ENCODE results near the gene BLZF1. TPM values are rescaled to one million over a fixed set of nuclear protein-coding genes. Genes with fewer than 3 reads are reported as not detected.
"Not testable (repeated sequence)": the region's sequence is repeated elsewhere in the genome, so short reads cannot be mapped to it uniquely, and the experiment has no call there.

Gene BLZF1
- total and polyA plus RNA-seq, 5 donors from 2014 or later = 15.1 to 24.4 (median 17.3) TPM

DNA sequence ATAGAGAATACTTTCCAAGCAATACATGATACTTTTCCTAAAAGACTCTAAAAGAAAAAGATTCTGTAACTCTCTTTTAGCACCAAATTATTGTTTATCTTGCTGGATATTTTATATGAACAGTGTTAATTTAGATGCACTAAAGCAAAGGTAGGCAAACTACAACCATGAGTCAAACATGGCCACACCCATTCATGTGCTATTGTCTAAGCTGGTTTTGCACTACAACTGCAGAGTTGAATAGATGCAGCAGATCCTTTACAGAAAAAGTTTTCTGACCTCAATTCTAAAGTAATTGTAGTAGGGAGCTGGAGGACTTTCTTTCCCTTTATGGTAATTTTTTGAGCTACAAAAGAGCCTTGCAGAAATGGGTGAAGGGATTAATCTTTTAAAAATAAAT, 19.4 kb downstream of the BLZF1 start:
- Histone ChIP-seq H3K4me3 (ENCODE audit: low read depth, low read length) (no peak overlapping the region), H3K27me3 (ENCODE audit: control insufficient read depth, insufficient read depth, low read length) (no peaks in the 10 kb centered on the region), H3K27ac (ENCODE audit: insufficient read depth, low read length, poor library complexity, severe bottlenecking) (no peak overlapping the region), H3K4me1 (ENCODE audit: control insufficient read depth, insufficient read depth, low read length, poor library complexity, severe bottlenecking) (no peaks in the 10 kb centered on the region), H3K9me3 (ENCODE audit: control insufficient read depth in 2 of 2, low read length in 2 of 2) (no peaks in the 10 kb centered on the region), H3K36me3 (ENCODE audit: control insufficient read depth, insufficient read depth, low read length) (peaks cover 75% of the 10 kb centered on the region)
- H3K27me3 Mint-ChIP-seq = no peaks in the 10 kb centered on the region
- peaks cover 46% of the 10 kb centered on the region for H3K36me3 Mint-ChIP-seq
- no peak overlapping the region for H3K27ac Mint-ChIP-seq
- DNase-seq (no peak), ATAC-seq (ENCODE audit: low read depth in 2 of 2) (no peak)
- peaks cover 0 to 1% (median 0%) of the 10 kb centered on the region in 7 donors for H3K9me3 Mint-ChIP-seq
- no peak overlapping the region for H3K4me3 Mint-ChIP-seq
- H3K4me1 Mint-ChIP-seq = peaks cover 7 to 17% (median 11%) of the 10 kb centered on the region in 4 donors

DNA sequence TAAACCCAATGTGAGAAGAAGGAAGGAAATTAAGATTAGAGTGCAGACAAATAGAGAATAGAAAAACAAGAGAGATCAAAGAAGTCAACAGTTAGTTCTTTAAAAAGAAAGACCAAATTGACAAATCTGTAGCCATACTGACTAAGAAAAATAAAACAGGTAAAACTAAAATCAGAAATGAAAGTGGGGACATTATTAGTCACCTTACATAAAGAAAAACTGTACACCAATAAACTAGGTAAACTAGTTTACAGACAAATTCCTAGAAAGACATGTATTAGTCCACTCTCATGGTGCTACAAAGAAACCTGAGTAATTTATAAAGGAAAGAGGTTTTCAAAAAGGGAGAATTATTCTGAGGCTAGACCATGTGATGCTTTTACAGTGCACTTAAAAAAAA, 22.3 kb downstream of the BLZF1 start:
- Mint-ChIP-seq H3K27ac (no peak overlapping the region), H3K36me3 (peaks cover 62% of the 10 kb centered on the region)
- no peak for ATAC-seq (ENCODE audit: low read depth in 2 of 2)

GRCh38 chr1:169392406-169392805, 24.4 kb downstream of the BLZF1 start:
- Mint-ChIP-seq H3K4me1 (peaks cover 7 to 17% (median 11%) of the 10 kb centered on the region in 4 donors), H3K36me3 (peaks cover 52% of the 10 kb centered on the region), H3K27me3 (no peaks in the 10 kb centered on the region), H3K9me3 (peaks cover 0 to 1% (median 0%) of the 10 kb centered on the region in 7 donors), H3K4me3 (no peak overlapping the region), H3K27ac (no peak overlapping the region)
- Histone ChIP-seq H3K27ac (ENCODE audit: insufficient read depth, low read length, poor library complexity, severe bottlenecking) (no peak overlapping the region), H3K4me1 (ENCODE audit: control insufficient read depth, insufficient read depth, low read length, poor library complexity, severe bottlenecking) (no peaks in the 10 kb centered on the region), H3K27me3 (ENCODE audit: control insufficient read depth, insufficient read depth, low read length) (no peaks in the 10 kb centered on the region), H3K4me3 (ENCODE audit: low read depth, low read length) (no peak overlapping the region), H3K9me3 (ENCODE audit: control insufficient read depth in 2 of 2, low read length in 2 of 2) (no peaks in the 10 kb centered on the region), H3K36me3 (ENCODE audit: control insufficient read depth, insufficient read depth, low read length) (peaks cover 48% of the 10 kb centered on the region)
- ATAC-seq (ENCODE audit: low read depth in 2 of 2) (no peak), DNase-seq (no peak)

More for the DNA sequence above, 22.3 kb downstream of the BLZF1 start:
- peak in 1 of 3 donors; percentile 54 for DNase-seq
- H3K4me1 ChIP-seq (ENCODE audit: control insufficient read depth, insufficient read depth, low read length, poor library complexity, severe bottlenecking) = no peaks in the 10 kb centered on the region
- peaks cover 66% of the 10 kb centered on the region for H3K36me3 ChIP-seq (ENCODE audit: control insufficient read depth, insufficient read depth, low read length)
- Mint-ChIP-seq H3K9me3 (peaks cover 0 to 1% (median 0%) of the 10 kb centered on the region in 7 donors), H3K4me1 (peaks cover 7 to 17% (median 12%) of the 10 kb centered on the region in 4 donors), H3K4me3 (peak overlapping the region in 1 of 4 donors; percentile 63), H3K27me3 (no peaks in the 10 kb centered on the region)
- no peak overlapping the region for H3K4me3 ChIP-seq (ENCODE audit: low read depth, low read length)
- no peaks in the 10 kb centered on the region for H3K9me3 ChIP-seq (ENCODE audit: control insufficient read depth in 2 of 2, low read length in 2 of 2)
- H3K27ac ChIP-seq (ENCODE audit: insufficient read depth, low read length, poor library complexity, severe bottlenecking) = peak overlapping the region; percentile 23
- H3K27me3 ChIP-seq (ENCODE audit: control insufficient read depth, insufficient read depth, low read length) = no peaks in the 10 kb centered on the region

DNA sequence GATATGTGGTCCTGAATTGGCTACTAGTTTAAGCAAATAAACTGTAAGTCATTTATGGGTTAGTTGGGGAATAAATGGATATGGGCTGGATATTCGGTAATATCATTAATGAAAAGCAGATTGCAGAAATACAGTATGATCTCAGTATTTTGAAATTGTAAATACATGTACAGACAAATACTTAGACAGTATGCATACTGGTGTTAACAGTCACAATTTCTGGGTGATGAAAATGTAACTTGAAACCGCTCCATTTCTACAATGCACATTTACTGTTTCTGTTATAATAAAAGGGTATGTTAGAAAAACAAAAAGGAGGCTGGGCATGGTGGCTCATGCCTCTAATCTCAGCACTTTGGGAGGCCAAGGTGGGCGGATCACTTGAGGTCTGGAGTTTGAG, 28.0 kb downstream of the BLZF1 start:
- H3K4me1 ChIP-seq (ENCODE audit: control insufficient read depth, insufficient read depth, low read length, poor library complexity, severe bottlenecking) = no peaks in the 10 kb centered on the region
- no peaks in the 10 kb centered on the region for H3K9me3 ChIP-seq (ENCODE audit: control insufficient read depth in 2 of 2, low read length in 2 of 2)
- DNase-seq (no peak), ATAC-seq (ENCODE audit: low read depth in 2 of 2) (no peak)
- no peak overlapping the region for H3K27ac ChIP-seq (ENCODE audit: insufficient read depth, low read length, poor library complexity, severe bottlenecking)
- Mint-ChIP-seq H3K36me3 (peaks cover 39% of the 10 kb centered on the region), H3K27me3 (no peaks in the 10 kb centered on the region), H3K9me3 (peaks cover 0 to 11% (median 4%) of the 10 kb centered on the region in 7 donors), H3K4me1 (peaks cover 0 to 4% (median under 1%) of the 10 kb centered on the region in 4 donors), H3K4me3 (no peak overlapping the region), H3K27ac (no peak overlapping the region)
- H3K36me3 ChIP-seq (ENCODE audit: control insufficient read depth, insufficient read depth, low read length) = peaks cover 26% of the 10 kb centered on the region
- H3K4me3 ChIP-seq (ENCODE audit: low read depth, low read length) = no peak overlapping the region
- no peaks in the 10 kb centered on the region for H3K27me3 ChIP-seq (ENCODE audit: control insufficient read depth, insufficient read depth, low read length)

- not testable (repeated sequence) for H3K4me1 Mint-ChIP-seq; H3K27me3 ChIP-seq (ENCODE audit: control insufficient read depth, insufficient read depth, low read length); DNase-seq; H3K9me3 ChIP-seq (ENCODE audit: control insufficient read depth in 2 of 2, low read length in 2 of 2); H3K27ac Mint-ChIP-seq; H3K27me3 Mint-ChIP-seq; H3K4me1 ChIP-seq (ENCODE audit: control insufficient read depth, insufficient read depth, low read length, poor library complexity, severe bottlenecking); H3K4me3 Mint-ChIP-seq; H3K36me3 ChIP-seq (ENCODE audit: control insufficient read depth, insufficient read depth, low read length); ATAC-seq (ENCODE audit: low read depth in 2 of 2); H3K27ac ChIP-seq (ENCODE audit: insufficient read depth, low read length, poor library complexity, severe bottlenecking); H3K4me3 ChIP-seq (ENCODE audit: low read depth, low read length)
- H3K36me3 Mint-ChIP-seq = peaks cover 11% of the 10 kb centered on the region
- H3K9me3 Mint-ChIP-seq = peaks cover 3 to 57% (median 24%) of the 10 kb centered on the region in 7 donors
These were observed 34.6 kb downstream of the BLZF1 start for GRCh38 chr1:169402578-169402977.

DNA sequence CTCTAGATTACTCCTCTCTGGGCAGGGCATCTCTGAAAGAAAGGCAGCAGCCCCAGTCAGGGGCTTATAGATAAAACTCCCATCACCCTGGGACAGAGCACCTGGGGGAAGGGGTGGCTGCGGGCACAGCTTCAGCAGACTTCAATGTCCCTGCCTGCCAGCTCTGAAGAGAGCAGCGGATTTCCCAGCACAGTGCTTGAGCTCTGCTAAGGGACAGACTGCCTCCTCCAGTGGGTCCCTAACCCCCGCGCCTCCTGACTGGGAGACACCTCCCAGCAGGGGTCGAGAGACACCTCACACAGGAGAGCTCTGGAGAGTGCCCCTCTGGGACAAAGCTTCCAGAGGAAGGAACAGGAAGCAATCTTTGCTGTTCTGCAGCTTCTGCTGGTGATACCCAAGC, 40.3 kb downstream of the BLZF1 start:
- peaks cover 10 to 83% (median 22%) of the 10 kb centered on the region in 7 donors for H3K9me3 Mint-ChIP-seq

DNA sequence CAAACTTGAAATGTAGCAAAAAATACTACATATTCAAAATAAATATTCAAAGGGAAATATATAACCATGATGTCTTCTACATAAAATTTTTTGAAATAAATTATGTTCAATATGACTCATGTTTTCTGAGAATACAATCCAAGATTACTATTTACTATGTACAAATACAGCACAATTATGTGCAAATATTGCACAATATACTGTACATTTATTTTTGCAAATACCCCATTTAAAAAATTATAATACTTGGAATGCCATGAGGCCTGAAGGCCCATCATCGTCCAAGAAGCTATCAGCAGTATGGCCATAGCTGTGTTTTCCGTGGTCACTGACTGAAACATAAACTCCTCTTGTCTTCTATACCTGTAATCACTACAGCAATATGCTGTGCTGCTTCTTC, 47.0 kb downstream of the BLZF1 start:
- Mint-ChIP-seq H3K27ac (no peak overlapping the region), H3K27me3 (peaks cover 34% of the 10 kb centered on the region), H3K4me3 (no peak overlapping the region), H3K4me1 (no peaks in the 10 kb centered on the region), H3K9me3 (peaks cover 0 to 33% (median 16%) of the 10 kb centered on the region in 7 donors), H3K36me3 (no peaks in the 10 kb centered on the region)
- no peak for ATAC-seq (ENCODE audit: low read depth in 2 of 2)
- DNase-seq = no peak
- Histone ChIP-seq H3K27ac (ENCODE audit: insufficient read depth, low read length, poor library complexity, severe bottlenecking) (no peak overlapping the region), H3K4me3 (ENCODE audit: low read depth, low read length) (no peak overlapping the region), H3K4me1 (ENCODE audit: control insufficient read depth, insufficient read depth, low read length, poor library complexity, severe bottlenecking) (no peaks in the 10 kb centered on the region), H3K27me3 (ENCODE audit: control insufficient read depth, insufficient read depth, low read length) (peaks cover 11% of the 10 kb centered on the region), H3K9me3 (ENCODE audit: control insufficient read depth in 2 of 2, low read length in 2 of 2) (peaks cover 0 to 2% of the 10 kb centered on the region in 2 experiments), H3K36me3 (ENCODE audit: control insufficient read depth, insufficient read depth, low read length) (no peaks in the 10 kb centered on the region)

More for the DNA sequence above, 40.3 kb downstream of the BLZF1 start:
- H3K4me3 ChIP-seq (ENCODE audit: low read depth, low read length); H3K27me3 ChIP-seq (ENCODE audit: control insufficient read depth, insufficient read depth, low read length); H3K36me3 Mint-ChIP-seq; H3K4me1 Mint-ChIP-seq; DNase-seq; H3K4me3 Mint-ChIP-seq; H3K27ac ChIP-seq (ENCODE audit: insufficient read depth, low read length, poor library complexity, severe bottlenecking); ATAC-seq (ENCODE audit: low read depth in 2 of 2); H3K4me1 ChIP-seq (ENCODE audit: control insufficient read depth, insufficient read depth, low read length, poor library complexity, severe bottlenecking); H3K27ac Mint-ChIP-seq; H3K9me3 ChIP-seq (ENCODE audit: control insufficient read depth in 2 of 2, low read length in 2 of 2); H3K36me3 ChIP-seq (ENCODE audit: control insufficient read depth, insufficient read depth, low read length): not testable (repeated sequence)
- H3K27me3 Mint-ChIP-seq = peaks cover 28% of the 10 kb centered on the region

DNA sequence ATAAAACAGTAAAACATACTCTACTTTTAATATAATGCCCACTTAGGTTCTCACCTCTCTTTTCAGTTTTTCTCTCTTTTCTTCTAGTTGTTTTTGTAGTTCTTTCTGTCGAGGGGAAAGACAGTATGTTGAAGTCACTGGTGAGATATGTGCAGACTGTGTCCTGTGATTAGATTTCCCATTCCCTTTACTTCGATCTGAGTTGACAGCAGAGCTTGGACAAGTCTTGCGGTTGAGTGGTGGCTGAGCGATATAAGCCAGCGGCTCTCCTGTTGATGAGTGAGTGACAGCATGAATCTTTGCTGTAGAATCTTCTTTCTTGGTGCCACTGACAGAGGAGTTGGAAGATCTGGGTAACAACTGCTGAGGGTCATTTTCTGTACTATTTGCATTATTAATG, 53.3 kb downstream of the BLZF1 start:
- Histone ChIP-seq H3K36me3 (ENCODE audit: control insufficient read depth, insufficient read depth, low read length) (no peaks in the 10 kb centered on the region), H3K27me3 (ENCODE audit: control insufficient read depth, insufficient read depth, low read length) (peaks cover 46% of the 10 kb centered on the region), H3K9me3 (ENCODE audit: control insufficient read depth in 2 of 2, low read length in 2 of 2) (no peaks in the 10 kb centered on the region), H3K4me1 (ENCODE audit: control insufficient read depth, insufficient read depth, low read length, poor library complexity, severe bottlenecking) (no peaks in the 10 kb centered on the region), H3K4me3 (ENCODE audit: low read depth, low read length) (no peak overlapping the region), H3K27ac (ENCODE audit: insufficient read depth, low read length, poor library complexity, severe bottlenecking) (no peak overlapping the region)
- peaks cover 0 to 5% (median 0%) of the 10 kb centered on the region in 7 donors for H3K9me3 Mint-ChIP-seq
- ATAC-seq (ENCODE audit: low read depth in 2 of 2) = no peak
- H3K27ac Mint-ChIP-seq = no peak overlapping the region
- DNase-seq = no peak
- peaks cover 65% of the 10 kb centered on the region for H3K27me3 Mint-ChIP-seq
- no peaks in the 10 kb centered on the region for H3K4me1 Mint-ChIP-seq
- H3K4me3 Mint-ChIP-seq = no peak overlapping the region
- no peaks in the 10 kb centered on the region for H3K36me3 Mint-ChIP-seq

Measured in CD4-positive, CD25-positive, alpha-beta regulatory T cell (primary cell).